Kidney (tissue), 14 donors: ENCODE results near the gene CEMIP2. TPM values are rescaled to one million over a fixed set of nuclear protein-coding genes. Genes with fewer than 3 reads are reported as not detected.

Experiments used
- DNase-seq, 5 donors: peaks; one replicate each; pipeline ENCODE4 v3.0.0-alpha.2; 2013 to 2020
- FAIRE-seq: peaks from 2 replicates; lab custom pipeline; 2012; peaks lifted over from hg19 to GRCh38; lab: Jason Lieb, UNC
- H3K27ac ChIP-seq, 2 donors: one replicate each; pipeline ENCODE4 v1.7.0; 2013; ENCODE audit warnings: low read depth in 2 of 2, low read length in 2 of 2, inconsistent platforms in 1 of 2
- H3K27me3 ChIP-seq: one replicate; pipeline ENCODE4 v1.7.1; 2013; ENCODE audit warnings: low read length, inconsistent platforms; ENCODE audit not compliant: control insufficient read depth, insufficient read depth
- H3K36me3 ChIP-seq, 3 donors: one replicate each; pipeline versions ENCODE4 v1.7.0 to v1.7.1; 2013; ENCODE audit warnings: low read length in 3 of 3, control low read depth in 1 of 3, inconsistent platforms in 1 of 3; ENCODE audit not compliant: insufficient read depth in 3 of 3, control insufficient read depth in 2 of 3
- H3K4me1 ChIP-seq, 3 donors: one replicate each; pipeline versions ENCODE4 v1.7.0 to v1.7.1; 2013; ENCODE audit warnings: low read length in 3 of 3, inconsistent platforms in 1 of 3, low read depth in 1 of 3; ENCODE audit not compliant: control insufficient read depth in 2 of 3, insufficient read depth in 2 of 3
- H3K4me3 ChIP-seq, 3 donors: one replicate each; pipeline versions ENCODE4 v1.7.0 to v1.8.1; 2013; ENCODE audit warnings: low read length in 3 of 3, control low read depth in 1 of 3, inconsistent platforms in 1 of 3
- H3K9ac ChIP-seq, 3 donors: one replicate each; pipeline versions ENCODE4 v1.7.0 to v1.7.1; 2013; ENCODE audit warnings: low read length in 3 of 3, control low read depth in 1 of 3, inconsistent platforms in 1 of 3
- H3K9me3 ChIP-seq, 3 donors: one replicate each; pipeline versions ENCODE4 v1.7.0 to v1.7.1; 2013; ENCODE audit warnings: low read length in 3 of 3, control low read depth in 1 of 3, inconsistent platforms in 1 of 3; ENCODE audit not compliant: control insufficient read depth in 2 of 3, insufficient read depth in 1 of 3
- intact Hi-C: fragments of 100-400 bp; cut with DNase I; formaldehyde crosslinking; loops from one replicate; pipeline ENCODE4 v1.11.1; 2022
- polyA plus RNA-seq: library from polyadenylated mRNA; stranded (reverse); fragments of 350-450 nt; fragmentation: Illumina TruSeq; extraction: RNeasy Lipid Tissue Mini Kit (QIAGEN cat#74804); gene quantifications from one replicate; pipeline ENCODE4 v1.2.3, GENCODE V29; 2014; ENCODE audit warnings: low read depth, low replicate concordance; ENCODE audit not compliant: insufficient read depth
- total RNA-seq: library from RNA; stranded (reverse); fragmentation: NEBNext Ultra II Directional; extraction: Animal tissue kit (Norgen Biotek cat#: 25700); gene quantifications from one replicate; pipeline ENCODE4 v1.2.1, GENCODE V29; 2021
- TF ChIP-seq, protein P1 (sequence below): IDR thresholded peaks from 3 replicates; pipeline ENCODE4 v1.5.1; 2012; ENCODE audit warnings: mild to moderate bottlenecking, moderate library complexity, borderline replicate concordance; ENCODE audit not compliant: insufficient read depth; ENCODE audit errors: extremely low read depth
- donor health status: control.
- donor health status: control.
- donor health status: control.
- donor health status: control.
- donor health status: control.
- donor health status: DM: yes; HTN: yes; CAD: no.
- donor health status: Normal renal cell carcinoma (clear cell type).

The CEMIP2 gene
- total and polyA plus RNA-seq, 2 donors from 2014 or later, result 13.9 to 70.7 TPM

DNA sequence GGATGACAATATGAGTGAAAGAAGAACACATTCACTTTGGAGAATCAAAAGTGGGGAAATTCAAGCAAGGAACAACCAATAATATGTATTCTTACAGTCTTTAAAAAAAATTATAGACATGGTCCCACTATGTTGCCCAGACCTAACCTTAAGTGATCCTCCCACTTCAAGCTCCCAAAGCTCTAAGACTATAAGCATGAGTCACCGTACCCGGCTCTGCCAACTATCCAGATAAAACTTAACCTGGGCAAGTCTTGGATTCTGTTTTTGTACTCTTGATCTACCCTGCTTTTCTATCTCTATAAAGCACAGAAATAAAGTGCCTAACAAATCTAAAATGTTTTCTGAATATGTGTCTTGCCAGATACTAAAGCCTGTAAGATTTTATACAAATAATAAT is 30.9 kb downstream of the CEMIP2 start:
- FAIRE-seq (no peak), DNase-seq (no peak)
- TF ChIP-seq, protein P1, sequence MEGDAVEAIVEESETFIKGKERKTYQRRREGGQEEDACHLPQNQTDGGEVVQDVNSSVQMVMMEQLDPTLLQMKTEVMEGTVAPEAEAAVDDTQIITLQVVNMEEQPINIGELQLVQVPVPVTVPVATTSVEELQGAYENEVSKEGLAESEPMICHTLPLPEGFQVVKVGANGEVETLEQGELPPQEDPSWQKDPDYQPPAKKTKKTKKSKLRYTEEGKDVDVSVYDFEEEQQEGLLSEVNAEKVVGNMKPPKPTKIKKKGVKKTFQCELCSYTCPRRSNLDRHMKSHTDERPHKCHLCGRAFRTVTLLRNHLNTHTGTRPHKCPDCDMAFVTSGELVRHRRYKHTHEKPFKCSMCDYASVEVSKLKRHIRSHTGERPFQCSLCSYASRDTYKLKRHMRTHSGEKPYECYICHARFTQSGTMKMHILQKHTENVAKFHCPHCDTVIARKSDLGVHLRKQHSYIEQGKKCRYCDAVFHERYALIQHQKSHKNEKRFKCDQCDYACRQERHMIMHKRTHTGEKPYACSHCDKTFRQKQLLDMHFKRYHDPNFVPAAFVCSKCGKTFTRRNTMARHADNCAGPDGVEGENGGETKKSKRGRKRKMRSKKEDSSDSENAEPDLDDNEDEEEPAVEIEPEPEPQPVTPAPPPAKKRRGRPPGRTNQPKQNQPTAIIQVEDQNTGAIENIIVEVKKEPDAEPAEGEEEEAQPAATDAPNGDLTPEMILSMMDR, result no peak
- Histone ChIP-seq H3K9me3 (no peaks in the 10 kb centered on the region), H3K4me1 (peaks cover 0 to 2% (median 0%) of the 10 kb centered on the region in 3 donors), H3K27ac (no peak overlapping the region), H3K9ac (no peak overlapping the region), H3K4me3 (no peak overlapping the region), H3K27me3 (no peaks in the 10 kb centered on the region), H3K36me3 (peaks cover 0 to 9% (median 5%) of the 10 kb centered on the region in 3 donors)
- intact Hi-C loops, result no loop called here

DNA sequence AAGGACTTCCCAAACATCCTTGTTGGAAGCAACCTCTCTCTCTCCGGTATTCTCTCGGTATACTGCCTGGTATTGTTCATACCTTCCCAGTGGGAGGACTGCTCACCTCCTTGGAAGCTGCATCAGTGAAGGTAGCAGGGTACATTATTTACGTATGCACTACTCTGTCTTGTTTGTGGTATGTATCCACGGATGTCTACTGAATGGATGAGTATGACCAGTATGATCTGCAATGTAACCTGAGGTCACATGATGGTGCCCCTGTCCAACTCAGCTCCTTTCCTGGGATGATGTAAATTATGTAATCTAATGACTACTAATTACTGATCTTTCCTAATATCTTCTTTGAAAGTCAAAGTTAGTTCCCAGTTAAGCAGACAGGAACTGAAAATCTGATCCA is 32.1 kb downstream of the CEMIP2 start:
- no peak overlapping the region for H3K9ac ChIP-seq
- intact Hi-C loops, result no loop called here
- no peak for DNase-seq

DNA sequence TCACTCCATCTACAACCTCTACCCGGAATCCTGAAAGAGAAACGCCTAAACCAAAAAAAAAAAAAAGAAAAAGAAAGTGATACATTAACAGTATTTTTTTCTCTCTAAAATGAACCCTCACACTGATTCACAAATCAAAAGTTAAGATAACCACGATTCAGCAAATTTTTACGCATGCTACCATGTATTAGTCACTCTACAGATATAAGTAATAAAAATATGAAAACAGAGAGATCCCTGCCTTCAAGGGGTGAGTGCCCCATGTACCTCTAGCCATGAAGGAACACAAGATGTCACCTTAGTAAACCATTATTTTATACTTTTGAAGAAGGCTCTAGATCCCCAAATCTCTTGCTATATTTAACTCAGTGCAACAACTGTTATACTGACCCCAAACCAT is 33.4 kb downstream of the CEMIP2 start:
- Histone ChIP-seq H3K4me1 (peaks cover 0 to under 1% (median 0%) of the 10 kb centered on the region in 3 donors), H3K9me3 (no peaks in the 10 kb centered on the region), H3K27ac (no peak overlapping the region), H3K4me3 (no peak overlapping the region), H3K9ac (no peak overlapping the region), H3K27me3 (no peaks in the 10 kb centered on the region), H3K36me3 (peaks cover 0 to 10% (median 7%) of the 10 kb centered on the region in 3 donors)
- intact Hi-C loops, result no loop called here
- DNase-seq (no peak), FAIRE-seq (no peak)
- TF ChIP-seq, protein P1, result no peak

More for the DNA sequence above, 32.1 kb downstream of the CEMIP2 start:
- H3K27me3 ChIP-seq, result no peaks in the 10 kb centered on the region
- peaks cover 0 to 9% (median 5%) of the 10 kb centered on the region in 3 donors for H3K36me3 ChIP-seq
- TF ChIP-seq, protein P1, result no peak
- FAIRE-seq, result no peak
- peaks cover 0 to 2% (median 0%) of the 10 kb centered on the region in 3 donors for H3K4me1 ChIP-seq
- H3K27ac ChIP-seq, result no peak overlapping the region
- no peaks in the 10 kb centered on the region for H3K9me3 ChIP-seq
- no peak overlapping the region for H3K4me3 ChIP-seq

DNA sequence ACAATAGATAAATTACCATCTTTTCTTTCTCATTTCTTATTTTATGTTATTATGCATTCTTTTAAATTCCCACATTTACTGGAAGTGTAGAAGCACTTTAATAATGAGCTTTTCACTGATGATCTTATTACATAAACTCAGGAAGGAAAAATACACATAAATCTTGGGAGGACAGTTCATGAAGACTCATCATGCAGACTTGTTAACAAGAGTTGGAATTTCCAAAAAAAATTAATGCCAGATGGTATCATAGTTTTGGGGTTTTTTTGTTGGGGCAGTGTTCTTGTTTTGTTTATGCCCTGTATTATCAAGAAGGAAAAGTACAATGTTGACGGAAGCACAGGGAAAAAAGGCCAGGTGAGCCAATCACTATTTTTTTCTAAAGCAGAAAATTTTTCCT is 35.1 kb downstream of the CEMIP2 start:
- no peak for FAIRE-seq

More for the DNA sequence above, 35.1 kb downstream of the CEMIP2 start:
- no peaks in the 10 kb centered on the region for H3K4me1 ChIP-seq
- intact Hi-C loops, result no loop called here
- no peak for DNase-seq
- H3K36me3 ChIP-seq, result peaks cover 0 to 16% (median 9%) of the 10 kb centered on the region in 3 donors
- H3K27ac ChIP-seq, result no peak overlapping the region
- H3K27me3 ChIP-seq, result no peaks in the 10 kb centered on the region
- no peaks in the 10 kb centered on the region for H3K9me3 ChIP-seq
- TF ChIP-seq, protein P1, result no peak
- no peak overlapping the region for H3K9ac ChIP-seq
- no peak overlapping the region for H3K4me3 ChIP-seq
